Caco-2 (cell line): Measurements from ENCODE around the gene FLOT2. TPM values are rescaled to one million over a fixed set of nuclear protein-coding genes. Genes with fewer than 3 reads are reported as not detected.

Experiments used
- BruUV-seq: library from RNA; stranded (reverse); fragments of 400-500 nt; replicated peaks from 2 replicates; lab custom pipeline; 2021; lab: Mats Ljungman, UMichigan
- CTCF ChIA-PET: fragments of 300-600 bp; sonication (Branson Sonifier 250); formaldehyde crosslinking; loops from one replicate; lab custom pipeline; 2022; ENCODE audit warnings: antibody characterized with exemption; lab: Charles Lee
- POLR2A ChIA-PET: fragments of 300-600 bp; sonication (Branson Sonifier 250); formaldehyde crosslinking; loops from one replicate; lab custom pipeline; 2022; ENCODE audit warnings: antibody characterized with exemption; lab: Charles Lee
- DNase-seq, 2 experiments: peaks; one replicate each; pipeline versions ENCODE4 v3.0.0 to v3.0.0-alpha.2; 2020 to 2022
- H3K27me3 ChIP-seq: replicated peaks from 2 replicates; pipeline ENCODE4 v1.6.0; 2011; ENCODE audit warnings: low read length; ENCODE audit not compliant: control insufficient read depth, insufficient read depth
- H3K36me3 ChIP-seq: 2 replicates; pipeline ENCODE4 v1.5.1; 2011; ENCODE audit warnings: low read length; ENCODE audit not compliant: control insufficient read depth, insufficient read depth
- H3K4me1 ChIP-seq: fragments of 250-450 bp; sonication (Bioruptor Pico); 2 replicates; pipeline ENCODE4 v1.5.1; 2020; ENCODE audit warnings: mild to moderate bottlenecking
- H3K4me3 ChIP-seq: 2 replicates; pipeline ENCODE4 v1.5.1; 2011; ENCODE audit warnings: low read depth, mild to moderate bottlenecking, control low read depth, low read length
- H3K9me3 ChIP-seq: fragments of 250-450 bp; sonication (Bioruptor Pico); 2 replicates; pipeline ENCODE4 v1.5.1; 2020; ENCODE audit warnings: mild to moderate bottlenecking, moderate library complexity
- H3K27ac Mint-ChIP-seq: one replicate; pipeline ENCODE4 v1.8.0; 2022; ENCODE audit warnings: mixed read lengths; ENCODE audit not compliant: unreplicated experiment
- H3K27me3 Mint-ChIP-seq: one replicate; pipeline ENCODE4 v1.8.0; 2022; ENCODE audit warnings: mixed read lengths; ENCODE audit not compliant: insufficient read depth, unreplicated experiment
- H3K36me3 Mint-ChIP-seq: one replicate; pipeline ENCODE4 v1.8.0; 2022; ENCODE audit warnings: mild to moderate bottlenecking, mixed read lengths; ENCODE audit not compliant: insufficient read depth, unreplicated experiment
- H3K4me1 Mint-ChIP-seq: one replicate; pipeline ENCODE4 v1.8.0; 2022; ENCODE audit warnings: low read depth, mixed read lengths; ENCODE audit not compliant: unreplicated experiment
- H3K4me3 Mint-ChIP-seq: one replicate; pipeline ENCODE4 v1.8.0; 2022; ENCODE audit warnings: mild to moderate bottlenecking, moderate library complexity, mixed read lengths; ENCODE audit not compliant: unreplicated experiment
- H3K9me3 Mint-ChIP-seq: one replicate; pipeline ENCODE4 v1.8.0; 2022; ENCODE audit warnings: mixed read lengths; ENCODE audit not compliant: unreplicated experiment
- CTCF ChIP-seq, 2 experiments: fragments of 200-600 bp in 1 of 2; IDR thresholded peaks; 1 replicate in 1 of 2; 2 replicates in 1 of 2; pipeline versions ENCODE4 v1.5.1 to v1.8.0; 2011 to 2022; ENCODE audit warnings: antibody characterized with exemption in 1 of 2, control low read depth in 1 of 2, inconsistent platforms in 1 of 2, low read depth in 1 of 2, low read length in 1 of 2, mild to moderate bottlenecking in 1 of 2, moderate library complexity in 1 of 2; ENCODE audit not compliant: insufficient read depth in 1 of 2, severe bottlenecking in 1 of 2, unreplicated experiment in 1 of 2
- intact Hi-C: fragments of 100-400 bp; cut with micrococcal nuclease; formaldehyde crosslinking; loops from one replicate; pipeline ENCODE4 v1.10.0; 2022; ENCODE audit not compliant: unreplicated experiment
- total RNA-seq: library from RNA; stranded (reverse); gene quantifications from 2 replicates; pipeline ENCODE4 v1.2.3, GENCODE V29; 2022

Gene FLOT2
- total RNA-seq, 1 experiment from 2014 or later, result 189 TPM

- Histone ChIP-seq H3K4me1 (peaks cover 6% of the 10 kb centered on the region), H3K4me3 (no peak overlapping the region), H3K36me3 (peaks cover 2% of the 10 kb centered on the region; the same call in 1 of the 2 replicates), H3K27me3 (no peaks in the 10 kb centered on the region), H3K9me3 (no peaks in the 10 kb centered on the region)
- intact Hi-C loops, result no loop called here
- no TSS peak for BruUV-seq
- Mint-ChIP-seq H3K4me1 (peaks cover 16% of the 10 kb centered on the region), H3K36me3 (peaks cover 26% of the 10 kb centered on the region), H3K4me3 (no peak overlapping the region), H3K27me3 (no peaks in the 10 kb centered on the region), H3K27ac (no peak overlapping the region), H3K9me3 (no peaks in the 10 kb centered on the region)
- POLR2A ChIA-PET, result no interaction called here
- CTCF ChIA-PET, result no interaction called here
- DNase-seq, result no peak
- no peak for TF ChIP-seq CTCF (IDR thresholded peaks at IDR 0.05; ENCODE audit: insufficient read depth in 1 of 2, low read depth in 1 of 2, low read length in 1 of 2, severe bottlenecking in 1 of 2, unreplicated experiment in 1 of 2)
These were observed 43.7 kb upstream of the FLOT2 start for GRCh38 chr17:28941251-28941650.

- no peak overlapping the region for H3K27ac Mint-ChIP-seq
- no peak for DNase-seq
- BruUV-seq, result no TSS peak
- H3K27me3 Mint-ChIP-seq, result no peaks in the 10 kb centered on the region
- Histone ChIP-seq H3K36me3 (peaks cover 2% of the 10 kb centered on the region; the same call in 1 of the 2 replicates), H3K27me3 (no peaks in the 10 kb centered on the region), H3K9me3 (no peaks in the 10 kb centered on the region), H3K4me1 (peaks cover 12% of the 10 kb centered on the region), H3K4me3 (no peak overlapping the region)
- intact Hi-C loops, result no loop called here
- H3K36me3 Mint-ChIP-seq, result peaks cover 21% of the 10 kb centered on the region
- ChIA-PET CTCF (no interaction called here), POLR2A (no interaction called here)
- H3K4me1 Mint-ChIP-seq, result peaks cover 21% of the 10 kb centered on the region
- H3K9me3 Mint-ChIP-seq, result no peaks in the 10 kb centered on the region
- H3K4me3 Mint-ChIP-seq, result no peak overlapping the region
- TF ChIP-seq CTCF (IDR thresholded peaks at IDR 0.05; ENCODE audit: insufficient read depth in 1 of 2, low read depth in 1 of 2, low read length in 1 of 2, severe bottlenecking in 1 of 2, unreplicated experiment in 1 of 2), result no peak
These were observed 43.1 kb upstream of the FLOT2 start for GRCh38 chr17:28940675-28941074.

- ChIA-PET POLR2A (no interaction called here), CTCF (no interaction called here)
- peaks cover 17% of the 10 kb centered on the region for H3K36me3 Mint-ChIP-seq
- no peak for DNase-seq
- H3K27me3 Mint-ChIP-seq, result no peaks in the 10 kb centered on the region
- Histone ChIP-seq H3K36me3 (peaks cover 2% of the 10 kb centered on the region; the same call in 1 of the 2 replicates), H3K9me3 (no peaks in the 10 kb centered on the region), H3K4me1 (peaks cover 15% of the 10 kb centered on the region), H3K27me3 (no peaks in the 10 kb centered on the region), H3K4me3 (no peak overlapping the region)
- H3K27ac Mint-ChIP-seq, result no peak overlapping the region
- TF ChIP-seq CTCF (IDR thresholded peaks at IDR 0.05; ENCODE audit: insufficient read depth in 1 of 2, low read depth in 1 of 2, low read length in 1 of 2, severe bottlenecking in 1 of 2, unreplicated experiment in 1 of 2), result no peak
- intact Hi-C loops, result no loop called here
- H3K4me3 Mint-ChIP-seq, result no peak overlapping the region
- H3K4me1 Mint-ChIP-seq, result peaks cover 21% of the 10 kb centered on the region
- no peaks in the 10 kb centered on the region for H3K9me3 Mint-ChIP-seq
- BruUV-seq, result no TSS peak
These were observed 42.6 kb upstream of the FLOT2 start for GRCh38 chr17:28940142-28940541.
